Effector CD8-positive, alpha-beta T cell (primary cell): ENCODE results near the gene NXPH4.

Experiments
- DNase-seq: peaks from one replicate; lab custom pipeline; 2025; lab: John Stamatoyannopoulos, UW

Gene NXPH4

GRCh38 chr12:57183939-57184725 lies 32.5 kb upstream of the NXPH4 start:
- no peak for DNase-seq

GRCh38 chr12:57185403-57185802 lies 31.2 kb upstream of the NXPH4 start:
- DNase-seq = no peak

- DNase-seq = no peak
These were observed 30.6 kb upstream of the NXPH4 start for GRCh38 chr12:57185906-57186508.

- DNase-seq = no peak
These were observed 29.1 kb upstream of the NXPH4 start for GRCh38 chr12:57187222-57188089.

GRCh38 chr12:57188090-57188425 lies 28.5 kb upstream of the NXPH4 start:
- DNase-seq = no peak

- DNase-seq = no peak
These were observed 26.6 kb upstream of the NXPH4 start for GRCh38 chr12:57190037-57190436.

GRCh38 chr12:57190821-57191220 lies 25.8 kb upstream of the NXPH4 start:
- no peak for DNase-seq

- DNase-seq = no peak
These were observed 25.2 kb upstream of the NXPH4 start for GRCh38 chr12:57191410-57191809.

- no peak for DNase-seq
These were observed 23.7 kb upstream of the NXPH4 start for GRCh38 chr12:57192920-57193319.

- DNase-seq = no peak
These were observed 22.8 kb upstream of the NXPH4 start for GRCh38 chr12:57193706-57194245.

- no peak for DNase-seq
These were observed 22.3 kb upstream of the NXPH4 start for GRCh38 chr12:57194253-57194652.

- no peak for DNase-seq
These were observed 21.4 kb upstream of the NXPH4 start for GRCh38 chr12:57195186-57195585.

GRCh38 chr12:57195611-57196371 lies 20.8 kb upstream of the NXPH4 start:
- DNase-seq = no peak

GRCh38 chr12:57196439-57196838 lies 20.2 kb upstream of the NXPH4 start:
- no peak for DNase-seq

GRCh38 chr12:57196956-57197355 lies 19.6 kb upstream of the NXPH4 start:
- no peak for DNase-seq

- no peak for DNase-seq
These were observed 18.3 kb upstream of the NXPH4 start for GRCh38 chr12:57198329-57198728.

- DNase-seq = no peak
These were observed 17.4 kb upstream of the NXPH4 start for GRCh38 chr12:57199191-57199590.

GRCh38 chr12:57200497-57200896 lies 16.1 kb upstream of the NXPH4 start:
- no peak for DNase-seq

GRCh38 chr12:57201219-57201618 lies 15.4 kb upstream of the NXPH4 start:
- DNase-seq = no peak

GRCh38 chr12:57201631-57202030 lies 15.0 kb upstream of the NXPH4 start:
- DNase-seq = no peak

GRCh38 chr12:57202321-57202720 lies 14.3 kb upstream of the NXPH4 start:
- no peak for DNase-seq

- DNase-seq = no peak
These were observed 13.4 kb upstream of the NXPH4 start for GRCh38 chr12:57203201-57203600.
